HCT116 (cell line): ENCODE data around the gene DPYD. TPM values are rescaled to one million over a fixed set of nuclear protein-coding genes. Genes with fewer than 3 reads are reported as not detected.

Experiments used
- ATAC-seq: fragments of 200-7000 bp; cut with Tn5 transposase; 2 replicates; pipeline ENCODE4 v1.9.1; 2020; ENCODE audit warnings: mild to moderate bottlenecking, moderate library complexity
- BruUV-seq: library from RNA; stranded (reverse); fragments of 400-500 nt; replicated peaks from 2 replicates; lab custom pipeline; 2021; lab: Mats Ljungman, UMichigan
- CTCF ChIA-PET: fragments of 300-600 bp; sonication (Branson Sonifier 250); formaldehyde crosslinking; loops from one replicate; lab custom pipeline; 2021; ENCODE audit warnings: antibody characterized with exemption; lab: Charles Lee
- POLR2A ChIA-PET: fragments of 300-600, 350-600 bp; sonication (Branson Sonifier 250); formaldehyde crosslinking; loops from one replicate; lab custom pipeline; 2021; ENCODE audit warnings: antibody characterized with exemption; lab: Charles Lee
- RAD21 ChIA-PET, 2 experiments: fragments of 300-600 bp; sonication (Branson Sonifier 250); formaldehyde crosslinking; loops; one replicate each; lab custom pipeline; 2023; ENCODE audit warnings: low total read pairs in 2 of 2; ENCODE audit not compliant: uncharacterized antibody in 2 of 2, unreplicated experiment in 2 of 2, low non-redundant PET in 1 of 2; lab: Charles Lee
- DNase-seq: peaks from one replicate; pipeline ENCODE4 v3.0.0-alpha.2; 2010; ENCODE audit warnings: low read depth, low spot score
- H2AFZ ChIP-seq: fragments of 200-600 bp; shearing (Covaris generic), sonication (generic); 2 replicates; pipeline ENCODE4 v1.6.1; 2017; ENCODE audit warnings: low read depth, mixed run types, mixed read lengths, antibody characterized with exemption, low read length; ENCODE audit not compliant: poor library complexity, severe bottlenecking
- H3K27ac ChIP-seq: 2 replicates; pipeline ENCODE4 v1.5.1; 2012; ENCODE audit warnings: low read depth, low read length
- H3K27me3 ChIP-seq: fragments of 200-600 bp; sonication (generic); 2 replicates; pipeline ENCODE4 v1.6.1; 2016; ENCODE audit warnings: mixed run types, low read length, mixed read lengths; ENCODE audit not compliant: insufficient read depth
- H3K36me3 ChIP-seq, 2 experiments: fragments of 200-500 bp in 1 of 2; fragments of 200-600 bp in 1 of 2; sonication (Bioruptor generic) in 1 of 2; sonication (generic) in 1 of 2; 2 replicates each; pipeline versions ENCODE4 v1.5.1 to v1.6.1; 2014 to 2016; ENCODE audit warnings: low read length in 2 of 2, inconsistent platforms in 1 of 2, mixed read lengths in 1 of 2, mixed run types in 1 of 2; ENCODE audit not compliant: insufficient read depth in 2 of 2, control insufficient read depth in 1 of 2
- H3K4me1 ChIP-seq, 2 experiments: fragments of 200-600 bp in 1 of 2; sonication (generic) in 1 of 2; 2 replicates each; pipeline versions ENCODE4 v1.5.1 to v1.6.1; 2012 to 2017; ENCODE audit warnings: low read length in 2 of 2, inconsistent platforms in 1 of 2, mild to moderate bottlenecking in 1 of 2, mixed read lengths in 1 of 2, mixed run types in 1 of 2, moderate library complexity in 1 of 2; ENCODE audit not compliant: insufficient read depth in 2 of 2, control insufficient read depth in 1 of 2
- H3K4me2 ChIP-seq: fragments of 200-600 bp; sonication (generic); 2 replicates; pipeline ENCODE4 v1.6.1; 2017; ENCODE audit warnings: mixed run types, low read length, mixed read lengths
- H3K4me3 ChIP-seq, 2 experiments: fragments of 200-600 bp in 1 of 2; sonication (generic) in 1 of 2; replicated peaks in 1 of 2; 2 replicates each; pipeline ENCODE4 v1.5.1; 2011 to 2016; ENCODE audit warnings: low read length in 2 of 2, control low read depth in 1 of 2, low read depth in 1 of 2, mild to moderate bottlenecking in 1 of 2, mixed read lengths in 1 of 2, mixed run types in 1 of 2
- H3K79me2 ChIP-seq: fragments of 200-600 bp; sonication (generic); 2 replicates; pipeline ENCODE4 v1.6.1; 2017; ENCODE audit warnings: mild to moderate bottlenecking, mixed run types, low read length, moderate library complexity, mixed read lengths; ENCODE audit not compliant: insufficient read depth
- H3K9ac ChIP-seq: fragments of 200-600 bp; sonication (generic); 2 replicates; pipeline ENCODE4 v1.6.1; 2016; ENCODE audit warnings: low read length, mixed read lengths
- H3K9me2 ChIP-seq: fragments of 200-600 bp; sonication (generic), shearing (Covaris generic); 2 replicates; pipeline ENCODE4 v1.6.1; 2017; ENCODE audit warnings: mixed run types, mild to moderate bottlenecking, moderate library complexity; ENCODE audit not compliant: insufficient read depth
- H3K9me3 ChIP-seq, 2 experiments: fragments of 200-500 bp in 1 of 2; fragments of 200-600 bp in 1 of 2; sonication (Bioruptor generic) in 1 of 2; sonication (generic) in 1 of 2; 2 replicates each; pipeline ENCODE4 v1.6.1; 2014 to 2017; ENCODE audit warnings: low read length in 2 of 2, mixed read lengths in 2 of 2, inconsistent platforms in 1 of 2, low read depth in 1 of 2, mild to moderate bottlenecking in 1 of 2, mixed run types in 1 of 2, moderate library complexity in 1 of 2; ENCODE audit not compliant: control insufficient read depth in 1 of 2, insufficient read depth in 1 of 2
- H4K20me1 ChIP-seq: fragments of 200-600 bp; sonication (generic), shearing (Covaris generic); 2 replicates; pipeline ENCODE4 v1.6.1; 2017; ENCODE audit warnings: mixed run types, mild to moderate bottlenecking, moderate library complexity; ENCODE audit not compliant: insufficient read depth
- CEBPB ChIP-seq: IDR thresholded peaks from 2 replicates; pipeline ENCODE4 v1.6.1; 2012; ENCODE audit warnings: low read depth
- ELF1 ChIP-seq: IDR thresholded peaks from 2 replicates; pipeline ENCODE4 v1.6.1; 2012; ENCODE audit warnings: low read depth, borderline replicate concordance
- FOSL1 ChIP-seq: IDR thresholded peaks from 2 replicates; pipeline ENCODE4 v1.6.1; 2012; ENCODE audit warnings: low read depth
- POLR2A ChIP-seq: IDR thresholded peaks from 2 replicates; pipeline ENCODE4 v1.7.0; 2011; ENCODE audit warnings: borderline replicate concordance; ENCODE audit not compliant: insufficient read depth, insufficient read length; ENCODE audit errors: extremely low read depth
- POLR2AphosphoS5 ChIP-seq: IDR thresholded peaks from 2 replicates; pipeline ENCODE4 v1.6.1; 2011; ENCODE audit warnings: mild to moderate bottlenecking, low read depth, low read length, moderate library complexity
- SIN3A ChIP-seq: IDR thresholded peaks from 2 replicates; pipeline ENCODE4 v1.6.1; 2012; ENCODE audit warnings: low read depth
- SP1 ChIP-seq: IDR thresholded peaks from 2 replicates; pipeline ENCODE4 v1.6.1; 2012; ENCODE audit warnings: low read depth
- SRF ChIP-seq: IDR thresholded peaks from 2 replicates; pipeline ENCODE4 v1.6.1; 2012; ENCODE audit warnings: low read depth
- YY1 ChIP-seq: IDR thresholded peaks from 2 replicates; pipeline ENCODE4 v1.6.1; 2011; ENCODE audit warnings: low read length, low read depth, moderate library complexity, mild to moderate bottlenecking; ENCODE audit not compliant: insufficient replicate concordance; ENCODE audit errors: extremely low read depth
- ZFX ChIP-seq: fragments of 450-650 bp; IDR thresholded peaks from 2 replicates; pipeline ENCODE4 v1.6.1; 2017
- ZNF274 ChIP-seq: fragments of 200-500 bp; sonication (Bioruptor generic); IDR thresholded peaks from 2 replicates; pipeline ENCODE4 v1.6.1; 2014; ENCODE audit warnings: mild to moderate bottlenecking, low read depth, low read length, inconsistent platforms
- intact Hi-C: fragments of 100-400 bp; cut with micrococcal nuclease; formaldehyde crosslinking; loops from 2 replicates; pipeline ENCODE4 v1.10.0; 2022
- total RNA-seq: library from RNA; stranded (reverse); gene quantifications from one replicate; pipeline ENCODE4 v1.2.1, GENCODE V29; 2021; ENCODE audit not compliant: unreplicated experiment
- TF ChIP-seq, protein P1 (sequence below): IDR thresholded peaks from 2 replicates; pipeline ENCODE4 v1.6.1; 2012; ENCODE audit warnings: low read depth
- TF ChIP-seq, protein P2 (sequence below), 3 experiments: fragments of 200-600 bp in 1 of 3; sonication (generic) in 1 of 3; IDR thresholded peaks in 2 of 3; conservative IDR thresholded peaks in 1 of 3; 2 replicates each; pipeline ENCODE4 v1.5.1; 2012 to 2017; ENCODE audit warnings: low read depth in 2 of 3, low read length in 2 of 3, antibody characterized with exemption in 1 of 3, borderline replicate concordance in 1 of 3, control low read depth in 1 of 3, mild to moderate bottlenecking in 1 of 3, mixed read lengths in 1 of 3, mixed run types in 1 of 3, moderate library complexity in 1 of 3; ENCODE audit not compliant: insufficient read depth in 1 of 3

The DPYD gene
- total RNA-seq, 1 experiment from 2014 or later = 1.7 TPM

DNA sequence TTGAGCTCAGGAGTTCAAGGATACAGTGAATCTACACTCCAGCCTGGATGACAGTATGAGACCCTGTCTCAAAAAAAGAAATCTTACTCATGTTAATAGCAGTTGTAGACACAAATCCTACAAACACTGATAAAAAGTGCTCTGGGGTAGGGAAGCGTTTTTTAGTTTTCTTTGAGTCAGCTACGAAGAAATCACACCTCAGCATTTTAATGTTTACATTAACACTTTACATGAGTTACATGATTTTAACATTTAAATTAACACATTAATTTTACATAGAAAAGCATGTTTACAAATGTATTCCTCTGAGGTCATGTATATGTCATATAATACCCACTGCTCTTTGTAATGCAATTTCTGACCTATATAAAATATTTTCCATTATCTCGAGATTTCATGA, 419.2 kb downstream of the DPYD start:
- Histone ChIP-seq H3K9me2 (no peaks in the 10 kb centered on the region; the same call in 1 of the 2 replicates), H3K9ac (no peak overlapping the region), H3K27ac (no peak overlapping the region), H4K20me1 (no peaks in the 10 kb centered on the region), H3K27me3 (no peaks in the 10 kb centered on the region), H3K4me1 (no peaks in the 10 kb centered on the region), H3K9me3 (no peaks in the 10 kb centered on the region), H2AFZ (no peak overlapping the region), H3K4me3 (no peak overlapping the region), H3K4me2 (no peak overlapping the region), H3K79me2 (no peaks in the 10 kb centered on the region), H3K36me3 (no peaks in the 10 kb centered on the region)
- ATAC-seq (no peak), DNase-seq (no peak)
- ChIA-PET CTCF (no interaction called here), RAD21 (no interaction called here), POLR2A (no interaction called here)
- intact Hi-C loops = no loop called here
- TF ChIP-seq, protein P1, sequence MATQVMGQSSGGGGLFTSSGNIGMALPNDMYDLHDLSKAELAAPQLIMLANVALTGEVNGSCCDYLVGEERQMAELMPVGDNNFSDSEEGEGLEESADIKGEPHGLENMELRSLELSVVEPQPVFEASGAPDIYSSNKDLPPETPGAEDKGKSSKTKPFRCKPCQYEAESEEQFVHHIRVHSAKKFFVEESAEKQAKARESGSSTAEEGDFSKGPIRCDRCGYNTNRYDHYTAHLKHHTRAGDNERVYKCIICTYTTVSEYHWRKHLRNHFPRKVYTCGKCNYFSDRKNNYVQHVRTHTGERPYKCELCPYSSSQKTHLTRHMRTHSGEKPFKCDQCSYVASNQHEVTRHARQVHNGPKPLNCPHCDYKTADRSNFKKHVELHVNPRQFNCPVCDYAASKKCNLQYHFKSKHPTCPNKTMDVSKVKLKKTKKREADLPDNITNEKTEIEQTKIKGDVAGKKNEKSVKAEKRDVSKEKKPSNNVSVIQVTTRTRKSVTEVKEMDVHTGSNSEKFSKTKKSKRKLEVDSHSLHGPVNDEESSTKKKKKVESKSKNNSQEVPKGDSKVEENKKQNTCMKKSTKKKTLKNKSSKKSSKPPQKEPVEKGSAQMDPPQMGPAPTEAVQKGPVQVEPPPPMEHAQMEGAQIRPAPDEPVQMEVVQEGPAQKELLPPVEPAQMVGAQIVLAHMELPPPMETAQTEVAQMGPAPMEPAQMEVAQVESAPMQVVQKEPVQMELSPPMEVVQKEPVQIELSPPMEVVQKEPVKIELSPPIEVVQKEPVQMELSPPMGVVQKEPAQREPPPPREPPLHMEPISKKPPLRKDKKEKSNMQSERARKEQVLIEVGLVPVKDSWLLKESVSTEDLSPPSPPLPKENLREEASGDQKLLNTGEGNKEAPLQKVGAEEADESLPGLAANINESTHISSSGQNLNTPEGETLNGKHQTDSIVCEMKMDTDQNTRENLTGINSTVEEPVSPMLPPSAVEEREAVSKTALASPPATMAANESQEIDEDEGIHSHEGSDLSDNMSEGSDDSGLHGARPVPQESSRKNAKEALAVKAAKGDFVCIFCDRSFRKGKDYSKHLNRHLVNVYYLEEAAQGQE = no peak
- no peak for TF ChIP-seq POLR2AphosphoS5
- TF ChIP-seq SP1 = no peak
- TF ChIP-seq SRF = no peak
- TF ChIP-seq ZFX = no peak
- TF ChIP-seq, protein P2, sequence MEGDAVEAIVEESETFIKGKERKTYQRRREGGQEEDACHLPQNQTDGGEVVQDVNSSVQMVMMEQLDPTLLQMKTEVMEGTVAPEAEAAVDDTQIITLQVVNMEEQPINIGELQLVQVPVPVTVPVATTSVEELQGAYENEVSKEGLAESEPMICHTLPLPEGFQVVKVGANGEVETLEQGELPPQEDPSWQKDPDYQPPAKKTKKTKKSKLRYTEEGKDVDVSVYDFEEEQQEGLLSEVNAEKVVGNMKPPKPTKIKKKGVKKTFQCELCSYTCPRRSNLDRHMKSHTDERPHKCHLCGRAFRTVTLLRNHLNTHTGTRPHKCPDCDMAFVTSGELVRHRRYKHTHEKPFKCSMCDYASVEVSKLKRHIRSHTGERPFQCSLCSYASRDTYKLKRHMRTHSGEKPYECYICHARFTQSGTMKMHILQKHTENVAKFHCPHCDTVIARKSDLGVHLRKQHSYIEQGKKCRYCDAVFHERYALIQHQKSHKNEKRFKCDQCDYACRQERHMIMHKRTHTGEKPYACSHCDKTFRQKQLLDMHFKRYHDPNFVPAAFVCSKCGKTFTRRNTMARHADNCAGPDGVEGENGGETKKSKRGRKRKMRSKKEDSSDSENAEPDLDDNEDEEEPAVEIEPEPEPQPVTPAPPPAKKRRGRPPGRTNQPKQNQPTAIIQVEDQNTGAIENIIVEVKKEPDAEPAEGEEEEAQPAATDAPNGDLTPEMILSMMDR (IDR thresholded peaks at IDR 0.05 in 2 of 3, conservative IDR thresholded peaks at IDR 0.05 in 1 of 3; ENCODE audit: borderline replicate concordance in 1 of 3, insufficient read depth in 1 of 3, low read depth in 2 of 3, low read length in 2 of 3) = no peak
- TF ChIP-seq POLR2A = no peak
- no peak for TF ChIP-seq YY1
- TF ChIP-seq SIN3A = no peak
- no peak for TF ChIP-seq ELF1
- no peak for TF ChIP-seq CEBPB
- no peak for TF ChIP-seq FOSL1
- no peak for TF ChIP-seq ZNF274
- BruUV-seq = no TSS peak
